Small intestine (tissue), 7 donors: ENCODE data around the gene CAPNS2. TPM values are rescaled to one million over a fixed set of nuclear protein-coding genes. Genes with fewer than 3 reads are reported as not detected.
"Not testable (repeated sequence)": the region's sequence is repeated elsewhere in the genome, so short reads cannot be mapped to it uniquely, and the experiment has no call there.

Experiments
- DNase-seq, 2 donors: peaks; one replicate each; pipeline versions ENCODE4 v3.0.0 to v3.0.0-alpha.2; 2013
- FAIRE-seq: peaks from 2 replicates; lab custom pipeline; 2012; peaks lifted over from hg19 to GRCh38; lab: Jason Lieb, UNC
- H3K27ac ChIP-seq, 3 donors: one replicate each; pipeline ENCODE4 v1.5.1; 2013; ENCODE audit warnings: low read length in 2 of 3, mild to moderate bottlenecking in 2 of 3, control low read depth in 1 of 3, inconsistent platforms in 1 of 3, low read depth in 1 of 3, moderate library complexity in 1 of 3
- H3K27me3 ChIP-seq, 3 donors: one replicate each; pipeline ENCODE4 v1.6.1; 2013; ENCODE audit warnings: low read length in 3 of 3, inconsistent platforms in 1 of 3; ENCODE audit not compliant: control insufficient read depth in 3 of 3, insufficient read depth in 3 of 3
- H3K36me3 ChIP-seq, 3 donors: one replicate each; pipeline ENCODE4 v1.6.1; 2013; ENCODE audit warnings: low read length in 3 of 3, inconsistent platforms in 1 of 3, low read depth in 1 of 3, mild to moderate bottlenecking in 1 of 3, moderate library complexity in 1 of 3; ENCODE audit not compliant: control insufficient read depth in 3 of 3, insufficient read depth in 2 of 3
- H3K4me1 ChIP-seq, 3 donors: one replicate each; pipeline ENCODE4 v1.6.1; 2013; ENCODE audit warnings: low read length in 2 of 3, inconsistent platforms in 1 of 3, low read depth in 1 of 3, mild to moderate bottlenecking in 1 of 3, moderate library complexity in 1 of 3; ENCODE audit not compliant: control insufficient read depth in 3 of 3, insufficient read depth in 2 of 3
- H3K4me3 ChIP-seq, 3 donors: one replicate each; pipeline ENCODE4 v1.5.1; 2013; ENCODE audit warnings: low read length in 3 of 3, control low read depth in 1 of 3, inconsistent platforms in 1 of 3, low read depth in 1 of 3, mild to moderate bottlenecking in 1 of 3, moderate library complexity in 1 of 3
- H3K9me3 ChIP-seq, 2 donors: one replicate each; pipeline ENCODE4 v1.6.1; 2013; ENCODE audit warnings: low read depth in 1 of 2, low read length in 1 of 2; ENCODE audit not compliant: control insufficient read depth in 2 of 2, insufficient read depth in 1 of 2
- WGBS, 3 donors: extraction: QIAGEN DNeasy Blood & Tissue Kit; methylation state at CpG; one replicate each; pipeline ENCODE4 v1.1.7; 2013; 5-methylcytosine and 5-hydroxymethylcytosine counted together
- polyA plus RNA-seq, 4 donors: library from polyadenylated mRNA; stranded (reverse) in 3 of 4; unstranded in 1 of 4; fragments of 200-250 nt in 3 of 4; fragments of 120-200 nt in 1 of 4; gene quantifications; one replicate each; pipeline versions ENCODE4 v1.2.1 to v1.2.3, GENCODE V29; 2013
- donor health status: healthy with polysubstance abuse.
- donor health status: control.
- donor health status: control.
- donor health status: Bipolar disorder and iron deficiency.
- donor health status: healthy.

Gene CAPNS2
- polyA plus RNA-seq, 4 donors: 0.06 to 0.07 TPM; not detected in 2

GRCh38 chr16:55597928-55598327, 31.4 kb downstream of the CAPNS2 start:
- DNase-seq (no peak), FAIRE-seq (no peak)
- Histone ChIP-seq H3K4me3 (no peak overlapping the region), H3K27ac (no peak overlapping the region), H3K9me3 (no peaks in the 10 kb centered on the region), H3K27me3 (no peaks in the 10 kb centered on the region), H3K36me3 (no peaks in the 10 kb centered on the region), H3K4me1 (no peaks in the 10 kb centered on the region)
- WGBS, 3 donors: 62 to 67% (median 63%) methylated on average over 4 of the region's 4 CpGs

GRCh38 chr16:55605754-55606336, 39.4 kb downstream of the CAPNS2 start:
- 58 to 63% (median 60%) methylated on average over 4 of the region's 4 CpGs for WGBS, 3 donors

GRCh38 chr16:55613613-55614335, 47.3 kb downstream of the CAPNS2 start:
- no peaks in the 10 kb centered on the region for H3K36me3 ChIP-seq
- no peaks in the 10 kb centered on the region for H3K4me1 ChIP-seq
- no peaks in the 10 kb centered on the region for H3K27me3 ChIP-seq
- no peak overlapping the region for H3K27ac ChIP-seq
- H3K9me3 ChIP-seq: no peaks in the 10 kb centered on the region
- no peak overlapping the region for H3K4me3 ChIP-seq
- DNase-seq (no peak), FAIRE-seq (no peak)
- 64 to 70% (median 65%) methylated on average over 6 of the region's 6 CpGs for WGBS, 3 donors

More at GRCh38 chr16:55605754-55606336, 39.4 kb downstream of the CAPNS2 start:
- Histone ChIP-seq H3K4me3 (no peak overlapping the region), H3K27me3 (no peaks in the 10 kb centered on the region), H3K9me3 (no peaks in the 10 kb centered on the region), H3K4me1 (no peaks in the 10 kb centered on the region), H3K27ac (no peak overlapping the region), H3K36me3 (no peaks in the 10 kb centered on the region)
- DNase-seq (no peak), FAIRE-seq (no peak)

GRCh38 chr16:55615071-55615470, 48.6 kb downstream of the CAPNS2 start:
- H3K27me3 ChIP-seq: no peaks in the 10 kb centered on the region
- FAIRE-seq (no peak), DNase-seq (no peak)
- H3K36me3 ChIP-seq: no peaks in the 10 kb centered on the region
- H3K27ac ChIP-seq: no peak overlapping the region
- H3K9me3 ChIP-seq: no peaks in the 10 kb centered on the region
- no peak overlapping the region for H3K4me3 ChIP-seq
- H3K4me1 ChIP-seq: no peaks in the 10 kb centered on the region
- 62 to 85% (median 79%) methylated on average over 3 of the region's 3 CpGs for WGBS, 3 donors

GRCh38 chr16:55615670-55616069, 49.2 kb downstream of the CAPNS2 start:
- DNase-seq: not testable (repeated sequence)

More at GRCh38 chr16:55615670-55616069, 49.2 kb downstream of the CAPNS2 start:
- H3K4me3 ChIP-seq, FAIRE-seq, H3K4me1 ChIP-seq, H3K27me3 ChIP-seq, H3K27ac ChIP-seq, H3K36me3 ChIP-seq, H3K9me3 ChIP-seq: not testable (repeated sequence)
- 76 to 85% (median 77%) methylated on average over 11 of the region's 11 CpGs for WGBS, 3 donors

Other genes starting within 250 kb of the CAPNS2 start
- gene IRX6, start 242.5 kb upstream of the CAPNS2 start, polyA plus RNA-seq: under 1 TPM in 1 of 4 donors, not detected in 3; 0.30 TPM
- 10 to 100 TPM in 3 of 4 donors, 1 to 10 TPM in 1; 1.6 to 97.2 (median 41.2) TPM for gene MMP2, start 87.5 kb upstream of the CAPNS2 start, polyA plus RNA-seq
- gene LPCAT2, start 57.6 kb upstream of the CAPNS2 start, polyA plus RNA-seq: 1 to 10 TPM; 1.3 to 8.6 (median 4.9) TPM
- gene SLC6A2, start 89.3 kb downstream of the CAPNS2 start, polyA plus RNA-seq: under 1 TPM in 1 of 4 donors, not detected in 3; 0.22 TPM